Adrenal gland (tissue), 12 donors: ENCODE data around the gene RAI2. TPM values are rescaled to one million over a fixed set of nuclear protein-coding genes. Genes with fewer than 3 reads are reported as not detected.

Experiments
- DNase-seq, 7 donors: peaks; one replicate each; pipeline ENCODE4 v3.0.0-alpha.2; 2019 to 2020
- H3K27ac ChIP-seq, 5 donors: fragments of 200-600 bp; sonication (generic) in 4 of 5; 1 replicate in 3 of 5; 2 replicates in 2 of 5; pipeline versions ENCODE4 v1.5.1 to v1.8.0; 2016 to 2020; ENCODE audit warnings: mild to moderate bottlenecking in 1 of 5
- H3K27me3 ChIP-seq: fragments of 200-600 bp; 2 replicates; pipeline ENCODE4 v1.8.0; 2021
- H3K36me3 ChIP-seq, 2 donors: fragments of 200-600 bp; replicated peaks in 1 of 2; 1 replicate in 1 of 2; 2 replicates in 1 of 2; pipeline versions ENCODE4 v1.5.1 to v1.8.0; 2018 to 2022
- H3K4me1 ChIP-seq, 2 donors: fragments of 200-600 bp; replicated peaks in 1 of 2; 1 replicate in 1 of 2; 2 replicates in 1 of 2; pipeline versions ENCODE4 v1.5.1 to v1.8.0; 2018 to 2021
- H3K4me3 ChIP-seq, 4 donors: fragments of 200-600 bp; sonication (generic) in 3 of 4; one replicate each; pipeline ENCODE4 v1.5.1; 2016 to 2018
- H3K9me3 ChIP-seq, 3 donors: fragments of 200-600 bp; sonication (generic) in 1 of 3; replicated peaks in 1 of 3; 1 replicate in 2 of 3; 2 replicates in 1 of 3; pipeline versions ENCODE4 v1.5.1 to v1.8.0; 2016 to 2021
- CTCF ChIP-seq, 6 experiments: fragments of 450-650 bp in 4 of 6; fragments of 200-600 bp in 2 of 6; sonication (generic) in 1 of 6; IDR thresholded peaks; 1 replicate in 5 of 6; 2 replicates in 1 of 6; pipeline versions ENCODE4 v1.5.1 to v1.8.0; 2016 to 2021; ENCODE audit warnings: antibody characterized with exemption in 6 of 6, mild to moderate bottlenecking in 2 of 6, moderate library complexity in 1 of 6
- POLR2A ChIP-seq, 2 donors: fragments of 450-650 bp; IDR thresholded peaks; one replicate each; pipeline ENCODE4 v1.6.1; 2017; ENCODE audit warnings: antibody characterized with exemption in 2 of 2, mild to moderate bottlenecking in 2 of 2, moderate library complexity in 1 of 2
- WGBS, 4 donors: extraction: QIAGEN DNeasy Blood & Tissue Kit in 2 of 4; methylation state at CpG; one replicate each; pipeline versions ENCODE4 v1.1.5 to v1.1.7; 2013 to 2017; 5-methylcytosine and 5-hydroxymethylcytosine counted together
- intact Hi-C, 2 donors: fragments of 100-400 bp; cut with DNase I; formaldehyde crosslinking; loops; one replicate each; pipeline versions ENCODE4 v1.14.1 to v1.15.0; 2022 to 2023
- polyA plus RNA-seq, 3 donors: library from polyadenylated mRNA; stranded (reverse); fragments of 200-250 nt in 2 of 3; fragments of 350-450 nt in 1 of 3; fragmentation: Illumina TruSeq in 1 of 3; extraction: RNeasy Lipid Tissue Mini Kit (QIAGEN cat#74804) in 1 of 3; gene quantifications; one replicate each; pipeline ENCODE4 v1.2.3, GENCODE V29; 2013 to 2014
- total RNA-seq, 9 donors: library from RNA; depleted of rRNA in 4 of 9; stranded (reverse); fragments of >200 nt in 4 of 9; fragments of 120-200 nt in 1 of 9; fragmentation: NEBNext Ultra II Directional in 1 of 9; extraction: Animal tissue kit (Norgen Biotek cat#: 25700) in 1 of 9; gene quantifications; one replicate each; pipeline versions ENCODE4 v1.1.0 to v1.2.4, GENCODE V29; 2013 to 2023
- donor health status: healthy with polysubstance abuse.
- donor health status: Bipolar disorder and iron deficiency.
- donor health status: DM: yes; HTN: yes; CAD: no.
- donor health status: DM: no; HTN: no; CAD: no.
- donor health status: DM: no; HTN: no; CAD: no.
- donor health status: DM: yes; HTN: yes; CAD: no.

RAI2 gene
- total and polyA plus RNA-seq, 12 donors = 0.39 to 26.9 (median 15.0) TPM

GRCh38 chrX:17848545-17849265 lies 12.4 kb downstream of the RAI2 start:
- 66 to 90% (median 81%) methylated on average over 7 of the region's 7 CpGs for WGBS, 4 donors
- no peak for DNase-seq
- H3K36me3 ChIP-seq = no peaks in the 10 kb centered on the region
- no peaks in the 10 kb centered on the region for H3K9me3 ChIP-seq
- H3K27ac ChIP-seq = peak overlapping the region in 1 of 5 donors; percentile 19
- peaks cover 0 to 18% of the 10 kb centered on the region in 2 donors for H3K4me1 ChIP-seq
- intact Hi-C loops = no loop called here
- no peak overlapping the region for H3K4me3 ChIP-seq
- no peaks in the 10 kb centered on the region for H3K27me3 ChIP-seq
- TF ChIP-seq CTCF (IDR thresholded peaks at IDR 0.05) (no peak), POLR2A (IDR thresholded peaks at IDR 0.05) (no peak)

GRCh38 chrX:17846045-17846444 lies 15.1 kb downstream of the RAI2 start:
- no peaks in the 10 kb centered on the region for H3K36me3 ChIP-seq
- WGBS, 4 donors = 63 to 71% (median 66%) methylated on average over 2 of the region's 2 CpGs
- no peaks in the 10 kb centered on the region for H3K9me3 ChIP-seq
- no peak overlapping the region for H3K4me3 ChIP-seq
- no peaks in the 10 kb centered on the region for H3K27me3 ChIP-seq
- peak in 4 of 7 donors; percentile 14 to 32 (median 26) for DNase-seq
- TF ChIP-seq CTCF (IDR thresholded peaks at IDR 0.05) (no peak), POLR2A (IDR thresholded peaks at IDR 0.05) (no peak)
- intact Hi-C loops = no loop called here
- H3K4me1 ChIP-seq = peaks cover 0 to 14% of the 10 kb centered on the region in 2 donors
- peak overlapping the region in 1 of 5 donors; percentile 45 for H3K27ac ChIP-seq

GRCh38 chrX:17844236-17844635 lies 16.9 kb downstream of the RAI2 start:
- Histone ChIP-seq H3K9me3 (no peaks in the 10 kb centered on the region), H3K27me3 (no peaks in the 10 kb centered on the region), H3K4me3 (no peak overlapping the region), H3K4me1 (peaks cover 0 to 7% of the 10 kb centered on the region in 2 donors), H3K27ac (no peak overlapping the region), H3K36me3 (no peaks in the 10 kb centered on the region)
- intact Hi-C loops = no loop called here
- TF ChIP-seq POLR2A (IDR thresholded peaks at IDR 0.05) (no peak), CTCF (IDR thresholded peaks at IDR 0.05) (no peak)
- WGBS, 4 donors = 53 to 55% (median 54%) methylated on average over 2 of the region's 2 CpGs
- no peak for DNase-seq

GRCh38 chrX:17842769-17843525 lies 18.2 kb downstream of the RAI2 start:
- WGBS, 4 donors = 59 to 75% (median 66%) methylated on average over 6 of the region's 6 CpGs
- Histone ChIP-seq H3K4me3 (no peak overlapping the region), H3K36me3 (no peaks in the 10 kb centered on the region), H3K27me3 (no peaks in the 10 kb centered on the region), H3K9me3 (no peaks in the 10 kb centered on the region), H3K4me1 (peaks cover 0 to 7% of the 10 kb centered on the region in 2 donors), H3K27ac (no peak overlapping the region)
- TF ChIP-seq POLR2A (IDR thresholded peaks at IDR 0.05) (no peak), CTCF (IDR thresholded peaks at IDR 0.05) (no peak)
- intact Hi-C loops = no loop called here
- DNase-seq = no peak
